GM12801 (cell line): Measurements from ENCODE around the gene S100B.

Experiments used
- TF ChIP-seq, protein P1 (sequence below): IDR thresholded peaks from one replicate; pipeline ENCODE4 v1.5.1; 2011; ENCODE audit warnings: control low read depth; ENCODE audit not compliant: insufficient read length; ENCODE audit errors: extremely low read depth

The S100B gene

DNA sequence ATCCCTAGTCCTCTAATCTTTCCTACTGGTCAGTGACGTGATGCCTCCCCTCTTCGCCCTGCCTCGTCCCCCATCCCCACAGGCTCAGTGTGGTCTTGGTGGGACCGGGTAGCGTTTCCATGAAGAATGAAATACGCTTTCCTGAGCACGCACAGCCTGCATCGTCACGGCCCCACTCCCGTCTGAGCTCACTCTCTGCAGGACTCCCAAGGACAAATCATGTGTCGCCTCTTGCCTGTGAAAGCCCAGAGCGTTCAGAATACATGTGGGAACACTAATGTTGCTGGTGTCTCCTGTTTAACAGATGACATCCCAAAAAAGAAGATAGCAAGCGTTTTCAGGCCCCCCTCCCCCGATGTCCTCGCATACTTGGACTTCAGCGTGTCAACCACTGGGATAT, 49.2 kb downstream of the S100B start:
- TF ChIP-seq, protein P1, sequence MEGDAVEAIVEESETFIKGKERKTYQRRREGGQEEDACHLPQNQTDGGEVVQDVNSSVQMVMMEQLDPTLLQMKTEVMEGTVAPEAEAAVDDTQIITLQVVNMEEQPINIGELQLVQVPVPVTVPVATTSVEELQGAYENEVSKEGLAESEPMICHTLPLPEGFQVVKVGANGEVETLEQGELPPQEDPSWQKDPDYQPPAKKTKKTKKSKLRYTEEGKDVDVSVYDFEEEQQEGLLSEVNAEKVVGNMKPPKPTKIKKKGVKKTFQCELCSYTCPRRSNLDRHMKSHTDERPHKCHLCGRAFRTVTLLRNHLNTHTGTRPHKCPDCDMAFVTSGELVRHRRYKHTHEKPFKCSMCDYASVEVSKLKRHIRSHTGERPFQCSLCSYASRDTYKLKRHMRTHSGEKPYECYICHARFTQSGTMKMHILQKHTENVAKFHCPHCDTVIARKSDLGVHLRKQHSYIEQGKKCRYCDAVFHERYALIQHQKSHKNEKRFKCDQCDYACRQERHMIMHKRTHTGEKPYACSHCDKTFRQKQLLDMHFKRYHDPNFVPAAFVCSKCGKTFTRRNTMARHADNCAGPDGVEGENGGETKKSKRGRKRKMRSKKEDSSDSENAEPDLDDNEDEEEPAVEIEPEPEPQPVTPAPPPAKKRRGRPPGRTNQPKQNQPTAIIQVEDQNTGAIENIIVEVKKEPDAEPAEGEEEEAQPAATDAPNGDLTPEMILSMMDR, result no peak

DNA sequence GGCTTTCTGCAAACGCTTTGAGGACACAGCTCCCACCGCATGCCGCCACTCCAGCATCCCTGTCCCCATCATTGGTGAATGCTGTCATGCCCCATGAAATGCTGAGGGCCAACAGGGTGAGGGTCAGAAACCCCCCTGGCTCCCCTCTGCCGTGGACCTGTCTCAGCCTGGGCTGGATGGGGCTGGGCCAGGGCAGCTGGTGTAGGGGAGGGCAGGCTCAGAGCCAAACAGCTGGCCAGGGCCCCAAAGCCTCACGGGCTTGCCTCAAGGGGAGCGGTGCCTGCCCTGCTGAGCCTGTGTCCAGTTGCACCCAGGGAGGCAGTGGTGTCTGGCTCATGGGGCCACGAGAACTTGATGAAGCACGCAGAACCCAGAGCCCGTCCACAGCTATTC, 49.7 kb downstream of the S100B start:
- TF ChIP-seq, protein P1, result no peak

DNA sequence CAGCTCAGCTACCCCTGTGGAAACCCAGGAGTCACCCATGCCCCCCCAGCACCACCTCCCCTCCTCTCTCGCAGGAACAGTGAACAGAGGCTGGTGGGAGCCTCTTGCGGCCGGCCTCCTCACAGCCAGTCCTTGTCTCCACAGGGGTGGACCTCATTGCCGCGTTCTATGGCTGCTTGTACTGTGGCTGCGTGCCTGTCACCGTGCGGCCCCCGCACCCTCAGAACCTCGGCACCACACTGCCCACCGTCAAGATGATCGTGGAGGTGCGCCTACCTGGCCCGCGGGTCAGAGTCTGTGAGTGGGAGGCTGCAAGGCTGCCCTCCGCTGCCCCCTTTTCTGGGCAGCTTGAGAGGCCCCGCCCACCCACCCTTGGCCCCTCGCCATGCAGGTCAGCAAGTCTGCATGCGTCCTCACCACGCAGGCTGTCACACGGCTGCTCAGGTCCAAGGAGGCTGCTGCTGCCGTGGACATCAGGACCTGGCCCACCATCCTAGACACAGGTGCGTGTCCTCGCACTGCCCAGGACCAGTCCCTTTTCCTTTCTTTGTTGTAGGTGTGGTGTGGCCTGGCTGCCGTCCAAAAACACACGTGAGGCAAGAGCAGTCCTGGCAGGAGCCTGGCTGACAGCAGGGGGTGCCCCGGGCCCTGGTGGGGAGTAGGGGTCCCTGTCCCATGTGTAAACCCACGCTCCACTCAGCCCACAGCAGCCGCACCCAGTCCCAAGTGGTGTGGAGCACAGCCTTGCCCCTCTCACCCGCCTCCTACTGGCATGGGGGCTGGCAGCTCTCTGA, 50.3 kb downstream of the S100B start:
- TF ChIP-seq, protein P1, result no peak

DNA sequence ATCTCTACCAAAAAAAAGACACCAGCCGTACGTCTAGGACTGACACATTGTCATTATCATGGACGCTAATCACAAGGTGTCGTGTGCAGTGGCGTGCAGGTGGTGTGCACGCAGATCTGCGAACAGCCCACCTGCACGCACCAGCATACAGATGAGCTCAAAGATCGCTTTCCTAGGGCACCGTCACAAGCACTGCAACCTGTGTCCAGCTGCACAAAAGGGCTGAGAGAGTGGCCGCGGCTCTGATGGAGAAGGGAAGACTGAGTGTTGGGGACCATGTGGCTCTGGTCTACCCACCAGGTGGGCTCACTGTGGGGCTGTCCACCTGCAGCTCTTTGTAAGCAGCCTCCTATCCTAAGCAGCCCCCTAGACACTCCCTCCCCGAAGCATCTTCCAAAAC, 50.9 kb downstream of the S100B start:
- TF ChIP-seq, protein P1, result no peak

DNA sequence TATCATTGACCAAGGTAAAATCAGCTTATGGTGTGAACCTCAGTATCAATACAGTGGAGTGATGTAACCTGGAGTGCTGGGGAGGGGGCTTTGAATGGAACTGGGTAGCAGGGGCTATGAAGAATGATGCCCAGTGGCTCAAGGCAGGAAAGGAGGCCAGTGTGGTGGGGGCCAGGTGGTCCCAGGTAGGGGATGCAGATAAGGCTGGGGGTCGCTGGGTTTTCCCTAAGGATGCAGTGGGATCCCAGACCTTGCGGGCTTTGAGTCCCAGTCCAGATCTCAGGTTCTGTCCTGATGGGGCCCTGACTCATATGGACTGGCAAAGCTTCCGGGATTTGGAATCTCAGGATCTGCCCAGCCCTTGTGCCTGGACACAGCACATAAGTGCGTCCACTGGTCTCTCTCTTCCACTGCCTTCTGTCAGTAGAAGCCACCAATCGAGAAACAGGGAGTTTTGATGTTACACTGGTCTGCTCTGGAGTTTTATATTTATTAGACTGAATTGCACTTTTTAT, 52.0 kb downstream of the S100B start:
- TF ChIP-seq, protein P1, result no peak

DNA sequence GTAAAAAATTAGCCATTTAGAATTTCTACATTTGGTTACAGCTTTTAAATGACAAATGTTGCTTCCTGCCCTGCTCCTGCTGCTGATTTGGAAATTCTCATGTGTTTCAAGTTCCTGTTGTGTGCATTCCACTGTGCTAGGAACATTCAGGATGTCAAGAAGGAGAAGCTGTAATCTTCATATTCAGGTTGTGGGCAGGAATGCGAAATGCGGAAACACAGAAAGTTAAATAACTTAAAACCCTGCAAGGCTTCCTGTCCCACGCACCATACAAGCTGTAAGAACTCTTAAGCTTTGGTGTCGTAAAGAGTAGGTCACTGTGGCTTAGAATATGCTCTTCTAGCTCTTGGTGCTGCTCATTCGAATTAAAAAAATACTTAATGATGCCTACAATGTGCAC, 52.6 kb downstream of the S100B start:
- TF ChIP-seq, protein P1, result no peak

DNA sequence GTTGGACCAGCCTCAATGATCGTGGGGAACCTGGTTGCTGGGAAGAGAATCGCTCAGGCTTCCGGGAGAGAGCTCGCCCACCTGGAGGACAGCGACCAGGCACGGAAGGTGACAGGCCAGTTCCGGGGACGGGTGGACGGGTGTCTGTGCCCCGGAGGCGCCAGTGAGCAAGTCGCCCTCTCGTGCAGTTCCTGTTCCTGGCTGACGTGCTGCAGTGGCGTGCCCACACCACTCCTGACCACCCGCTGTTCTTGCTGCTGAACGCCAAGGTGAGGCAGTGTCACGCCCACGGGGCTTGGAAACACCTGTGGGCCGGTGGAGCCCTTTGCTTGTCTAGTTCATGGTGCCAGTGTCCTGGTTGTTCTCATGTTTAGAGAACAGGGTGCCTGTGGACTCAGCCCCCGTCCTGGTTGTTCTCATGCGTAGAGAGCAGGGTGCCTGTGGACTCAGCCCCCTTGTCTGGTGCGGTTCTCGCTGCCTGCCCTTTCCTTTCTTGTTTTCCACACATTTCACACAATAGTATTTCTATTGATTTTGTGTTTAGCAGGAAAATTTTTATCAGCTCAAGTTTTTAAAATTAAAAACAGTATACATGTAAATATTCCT, 53.1 kb downstream of the S100B start:
- TF ChIP-seq, protein P1, result no peak
